OCI-LY1 (cell line): ENCODE data around the gene NOC3L.
"Not testable (repeated sequence)": the region's sequence is repeated elsewhere in the genome, so short reads cannot be mapped to it uniquely, and the experiment has no call there.

ENCODE experiments used
- H2AFZ ChIP-seq: fragments of 200-600 bp; sonication (generic), shearing (Covaris generic); 2 replicates; pipeline ENCODE4 v1.6.0; 2014; ENCODE audit warnings: antibody characterized with exemption, mild to moderate bottlenecking, low read length
- H3F3A ChIP-seq: fragments of 200-600 bp; sonication (generic), shearing (Covaris generic); 2 replicates; pipeline ENCODE4 v1.6.0; 2014; ENCODE audit warnings: mild to moderate bottlenecking, antibody characterized with exemption, low read length, moderate library complexity; ENCODE audit not compliant: insufficient read depth
- H3K27ac ChIP-seq: fragments of 200-600 bp; sonication (generic); 2 replicates; pipeline ENCODE4 v1.5.1; 2014; ENCODE audit warnings: low read length, mixed run types, mild to moderate bottlenecking, low read depth; ENCODE audit not compliant: poor library complexity, severe bottlenecking
- H3K27me3 ChIP-seq: fragments of 200-600 bp; sonication (generic); 2 replicates; pipeline ENCODE4 v1.6.0; 2014; ENCODE audit warnings: antibody characterized with exemption, mild to moderate bottlenecking, low read length, moderate library complexity; ENCODE audit not compliant: insufficient read depth
- H3K36me3 ChIP-seq: fragments of 200-600 bp; sonication (generic); 2 replicates; pipeline ENCODE4 v1.6.1; 2014; ENCODE audit warnings: mild to moderate bottlenecking, antibody characterized with exemption, low read length, moderate library complexity, mixed read lengths; ENCODE audit not compliant: insufficient read depth
- H3K4me1 ChIP-seq: fragments of 200-600 bp; sonication (generic); 2 replicates; pipeline ENCODE4 v1.5.1; 2014; ENCODE audit warnings: mild to moderate bottlenecking, low read length, moderate library complexity; ENCODE audit not compliant: insufficient read depth, severe bottlenecking
- H3K4me2 ChIP-seq: fragments of 200-600 bp; sonication (generic), shearing (Covaris generic); 2 replicates; pipeline ENCODE4 v1.6.1; 2014; ENCODE audit warnings: low read length
- H3K4me3 ChIP-seq: fragments of 200-600 bp; sonication (generic); 2 replicates; pipeline ENCODE4 v1.5.1; 2014; ENCODE audit warnings: low read length, low read depth, mild to moderate bottlenecking, mixed read lengths; ENCODE audit not compliant: poor library complexity, severe bottlenecking
- H3K79me2 ChIP-seq: fragments of 200-600 bp; shearing (Covaris generic); 2 replicates; pipeline ENCODE4 v1.6.1; 2016; ENCODE audit warnings: mixed run types, low read length, mixed read lengths; ENCODE audit not compliant: insufficient read depth
- H3K9ac ChIP-seq: fragments of 200-600 bp; sonication (generic), shearing (Covaris generic); 2 replicates; pipeline ENCODE4 v1.6.1; 2014; ENCODE audit warnings: mild to moderate bottlenecking, low read length, mixed read lengths
- H3K9me2 ChIP-seq: fragments of 200-600 bp; sonication (generic), shearing (Covaris generic); 2 replicates; pipeline ENCODE4 v1.6.1; 2014; ENCODE audit warnings: low read depth, mild to moderate bottlenecking, low read length, mixed read lengths
- H3K9me3 ChIP-seq: fragments of 200-600 bp; shearing (Covaris generic); 2 replicates; pipeline ENCODE4 v1.6.1; 2014; ENCODE audit warnings: low read length, mixed read lengths
- H4K20me1 ChIP-seq: fragments of 200-600 bp; sonication (generic), shearing (Covaris generic); 2 replicates; pipeline ENCODE4 v1.6.0; 2016; ENCODE audit warnings: mild to moderate bottlenecking, low read length; ENCODE audit not compliant: insufficient read depth
- EZH2 ChIP-seq: fragments of 200-600 bp; sonication (generic), shearing (Covaris generic); IDR thresholded peaks from 2 replicates; pipeline ENCODE4 v1.8.0; 2017; ENCODE audit warnings: borderline replicate concordance, mixed run types, mild to moderate bottlenecking, antibody characterized with exemption, low read length, moderate library complexity, mixed read lengths
- TF ChIP-seq, protein P1 (sequence below): fragments of 200-600 bp; sonication (generic), shearing (Covaris generic); IDR thresholded peaks from 2 replicates; pipeline ENCODE4 v1.5.1; 2017; ENCODE audit warnings: mild to moderate bottlenecking, antibody characterized with exemption, low read length, moderate library complexity, mixed read lengths

NOC3L gene

DNA sequence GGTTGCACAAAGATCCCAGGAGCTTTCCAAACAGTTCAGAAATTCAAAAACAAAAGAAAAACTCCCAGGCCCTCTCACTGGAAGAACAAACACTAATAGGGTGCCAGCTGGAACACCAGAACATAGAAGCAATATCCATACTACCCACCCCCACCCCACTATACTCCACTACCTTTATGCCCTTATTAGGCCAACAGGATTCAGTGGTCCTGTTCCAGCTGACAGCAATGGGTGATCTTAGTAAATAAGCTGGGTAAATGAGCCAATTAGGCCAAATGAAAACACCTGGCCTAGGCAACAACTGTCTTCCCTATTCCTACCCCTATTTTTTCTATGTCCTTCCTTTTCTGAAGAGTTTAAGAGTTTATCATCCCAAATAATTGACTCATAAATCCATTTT, 11.7 kb downstream of the NOC3L start:
- no peaks in the 10 kb centered on the region for H3K79me2 ChIP-seq
- H3K9me2 ChIP-seq, result no peaks in the 10 kb centered on the region
- H2AFZ ChIP-seq, result no peak overlapping the region
- H3K27ac ChIP-seq, result no peak overlapping the region
- no peaks in the 10 kb centered on the region for H3K4me1 ChIP-seq
- TF ChIP-seq, protein P1, sequence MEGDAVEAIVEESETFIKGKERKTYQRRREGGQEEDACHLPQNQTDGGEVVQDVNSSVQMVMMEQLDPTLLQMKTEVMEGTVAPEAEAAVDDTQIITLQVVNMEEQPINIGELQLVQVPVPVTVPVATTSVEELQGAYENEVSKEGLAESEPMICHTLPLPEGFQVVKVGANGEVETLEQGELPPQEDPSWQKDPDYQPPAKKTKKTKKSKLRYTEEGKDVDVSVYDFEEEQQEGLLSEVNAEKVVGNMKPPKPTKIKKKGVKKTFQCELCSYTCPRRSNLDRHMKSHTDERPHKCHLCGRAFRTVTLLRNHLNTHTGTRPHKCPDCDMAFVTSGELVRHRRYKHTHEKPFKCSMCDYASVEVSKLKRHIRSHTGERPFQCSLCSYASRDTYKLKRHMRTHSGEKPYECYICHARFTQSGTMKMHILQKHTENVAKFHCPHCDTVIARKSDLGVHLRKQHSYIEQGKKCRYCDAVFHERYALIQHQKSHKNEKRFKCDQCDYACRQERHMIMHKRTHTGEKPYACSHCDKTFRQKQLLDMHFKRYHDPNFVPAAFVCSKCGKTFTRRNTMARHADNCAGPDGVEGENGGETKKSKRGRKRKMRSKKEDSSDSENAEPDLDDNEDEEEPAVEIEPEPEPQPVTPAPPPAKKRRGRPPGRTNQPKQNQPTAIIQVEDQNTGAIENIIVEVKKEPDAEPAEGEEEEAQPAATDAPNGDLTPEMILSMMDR, result no peak
- no peak for TF ChIP-seq EZH2
- H3F3A ChIP-seq, result no peaks in the 10 kb centered on the region
- H3K4me3 ChIP-seq, result no peak overlapping the region
- peaks cover 29% of the 10 kb centered on the region for H3K36me3 ChIP-seq
- H3K27me3 ChIP-seq, result no peaks in the 10 kb centered on the region
- no peak overlapping the region for H3K9ac ChIP-seq
- H3K9me3 ChIP-seq, result no peaks in the 10 kb centered on the region
- H4K20me1 ChIP-seq, result no peaks in the 10 kb centered on the region
- no peak overlapping the region for H3K4me2 ChIP-seq

DNA sequence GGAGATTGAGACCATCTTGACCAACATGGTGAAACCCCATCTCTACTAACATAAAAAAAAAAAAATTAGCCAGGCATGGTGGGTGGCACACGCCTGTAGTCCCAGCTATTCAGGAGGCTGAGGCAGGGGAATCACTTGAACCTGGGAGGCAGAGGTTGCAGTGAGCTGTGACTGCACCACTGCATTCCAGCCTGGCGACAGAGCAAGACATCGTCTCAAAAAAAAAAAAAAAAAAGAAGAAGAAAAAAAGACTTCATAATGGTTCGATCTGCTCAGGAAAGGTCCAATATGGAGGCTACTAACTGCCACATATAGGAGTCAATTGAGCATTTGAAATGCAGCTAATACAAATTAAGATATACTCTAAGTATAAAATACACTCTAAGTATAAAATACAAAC, 12.2 kb downstream of the NOC3L start:
- H3K4me3 ChIP-seq, H3K27me3 ChIP-seq, H3K9me3 ChIP-seq, H4K20me1 ChIP-seq, H3K9me2 ChIP-seq, H3F3A ChIP-seq, H3K27ac ChIP-seq, H3K79me2 ChIP-seq, H3K4me1 ChIP-seq, H2AFZ ChIP-seq, H3K9ac ChIP-seq, H3K4me2 ChIP-seq: not testable (repeated sequence)
- H3K36me3 ChIP-seq, result peaks cover 27% of the 10 kb centered on the region

DNA sequence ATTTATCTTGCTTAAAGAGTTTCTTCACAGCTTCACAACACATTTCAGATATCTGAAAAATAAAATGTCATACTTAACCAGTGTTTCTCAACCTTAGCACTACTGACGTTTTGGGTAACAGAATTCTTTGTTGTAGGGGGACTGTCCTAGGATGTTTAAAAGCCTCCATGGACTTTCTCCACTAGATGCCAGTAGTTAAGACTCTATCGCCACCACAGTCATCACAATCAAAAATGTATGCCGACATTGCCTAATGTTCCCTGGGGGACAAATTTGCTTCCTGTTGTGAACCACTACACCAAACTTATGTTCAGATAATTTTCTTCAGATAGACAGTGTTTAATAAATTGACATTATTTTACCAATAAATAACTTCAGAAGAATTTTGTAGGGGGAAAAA, 13.4 kb downstream of the NOC3L start:
- Histone ChIP-seq H3K79me2 (no peaks in the 10 kb centered on the region), H3K36me3 (peaks cover 34% of the 10 kb centered on the region), H3K9ac (no peak overlapping the region), H3K4me2 (no peak overlapping the region), H3K27ac (no peak overlapping the region), H2AFZ (no peak overlapping the region), H3K27me3 (no peaks in the 10 kb centered on the region), H4K20me1 (no peaks in the 10 kb centered on the region), H3K4me3 (no peak overlapping the region), H3K9me3 (no peaks in the 10 kb centered on the region), H3F3A (no peaks in the 10 kb centered on the region), H3K4me1 (peaks cover 6% of the 10 kb centered on the region), H3K9me2 (no peaks in the 10 kb centered on the region)
- TF ChIP-seq, protein P1, result no peak

DNA sequence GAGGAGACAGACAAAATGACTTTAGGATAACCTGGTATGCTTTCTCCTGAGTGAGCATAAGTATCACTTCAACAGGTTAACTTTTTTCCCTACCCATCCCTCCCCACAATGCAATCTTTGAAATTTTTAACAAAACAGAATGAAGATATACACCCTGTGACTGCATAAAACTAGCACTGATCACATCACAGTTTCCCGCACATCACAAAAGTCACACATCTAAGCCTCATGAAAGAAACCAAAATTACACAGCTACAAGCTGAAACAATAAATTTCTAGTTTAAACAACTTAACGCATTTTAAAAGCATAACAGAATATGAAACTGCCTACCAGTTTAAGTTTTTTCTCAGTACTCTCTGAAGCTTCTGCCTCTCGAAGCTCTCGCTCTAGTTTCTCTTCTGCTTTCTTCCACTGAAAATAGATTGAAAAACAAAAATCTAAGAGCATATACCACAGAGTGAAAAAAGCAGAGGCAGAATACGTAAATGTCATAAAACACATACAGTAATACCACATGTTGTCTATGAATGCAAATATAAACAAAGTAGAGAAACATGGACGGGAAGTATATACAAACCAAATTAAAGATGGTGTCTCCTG, 18.1 kb downstream of the NOC3L start:
- Histone ChIP-seq H3F3A (no peaks in the 10 kb centered on the region), H3K4me3 (no peak overlapping the region), H3K79me2 (no peaks in the 10 kb centered on the region), H3K27ac (no peak overlapping the region), H3K9me3 (no peaks in the 10 kb centered on the region), H3K36me3 (peaks cover 40% of the 10 kb centered on the region), H3K4me2 (no peak overlapping the region), H3K4me1 (peaks cover 6% of the 10 kb centered on the region), H4K20me1 (no peaks in the 10 kb centered on the region), H3K27me3 (no peaks in the 10 kb centered on the region), H3K9ac (no peak overlapping the region), H3K9me2 (no peaks in the 10 kb centered on the region), H2AFZ (no peak overlapping the region)
- TF ChIP-seq, protein P1, result no peak
- no peak for TF ChIP-seq EZH2
